Left ventricle myocardium inferior (tissue), 1 donor: ENCODE results near the gene CLEC11A. TPM values are rescaled to one million over a fixed set of nuclear protein-coding genes. Genes with fewer than 3 reads are reported as not detected.

Source experiments
- DNase-seq: peaks from one replicate; pipeline ENCODE4 v3.0.0-alpha.2; 2020
- H3K27ac ChIP-seq: fragments of 200-600 bp; replicated peaks from 2 replicates; pipeline ENCODE4 v1.8.0; 2021
- H3K27me3 ChIP-seq: fragments of 200-600 bp; 2 replicates; pipeline ENCODE4 v1.8.0; 2021; ENCODE audit warnings: low read depth
- H3K36me3 ChIP-seq: fragments of 200-600 bp; 2 replicates; pipeline ENCODE4 v1.8.0; 2021
- H3K4me1 ChIP-seq: fragments of 200-600 bp; 2 replicates; pipeline ENCODE4 v1.8.0; 2021
- H3K4me3 ChIP-seq: fragments of 200-600 bp; 2 replicates; pipeline ENCODE4 v1.8.0; 2021; ENCODE audit warnings: mild to moderate bottlenecking, moderate library complexity
- H3K9me3 ChIP-seq: fragments of 200-600 bp; replicated peaks from 2 replicates; pipeline ENCODE4 v1.8.0; 2021
- intact Hi-C: fragments of 100-400 bp; cut with micrococcal nuclease; formaldehyde crosslinking; loops from one replicate; pipeline ENCODE4 v1.11.0; 2022
- total RNA-seq: library from RNA; stranded (reverse); fragmentation: NEBNext Ultra II Directional; extraction: Animal tissue kit (Norgen Biotek cat#: 25700); gene quantifications from one replicate; pipeline ENCODE4 v1.2.1, GENCODE V29; 2021
- TF ChIP-seq, protein P1 (sequence below): fragments of 200-600 bp; IDR thresholded peaks from 2 replicates; pipeline ENCODE4 v1.8.0; 2021; ENCODE audit warnings: antibody characterized with exemption, mild to moderate bottlenecking, borderline replicate concordance
- donor health status: DM: no; HTN: yes; CAD: no; lungs with severe emphysema.

CLEC11A gene
- total RNA-seq, 1 donor from 2014 or later = 6.2 TPM

DNA sequence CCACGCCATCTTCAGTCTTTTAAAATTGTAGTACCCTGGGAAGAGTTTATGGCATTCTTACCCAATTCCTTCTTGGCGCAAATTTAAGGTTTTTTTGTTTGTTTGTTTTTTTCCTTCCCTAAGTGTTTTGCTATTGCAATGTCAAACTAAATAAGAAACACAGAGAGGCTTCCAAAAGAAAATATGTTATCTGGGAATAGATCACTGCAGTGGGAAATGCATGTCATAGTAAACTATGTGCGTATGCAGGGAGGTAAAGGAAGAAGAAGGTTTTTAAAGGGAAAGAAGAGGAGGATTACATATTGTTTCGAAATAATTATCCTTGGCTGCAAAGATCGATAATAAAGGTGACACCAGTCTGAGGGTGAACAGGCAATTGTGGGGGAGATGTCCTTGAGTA lies 13.2 kb downstream of the CLEC11A start:
- no peak for DNase-seq
- H3K4me1 ChIP-seq = no peaks in the 10 kb centered on the region
- TF ChIP-seq, protein P1, sequence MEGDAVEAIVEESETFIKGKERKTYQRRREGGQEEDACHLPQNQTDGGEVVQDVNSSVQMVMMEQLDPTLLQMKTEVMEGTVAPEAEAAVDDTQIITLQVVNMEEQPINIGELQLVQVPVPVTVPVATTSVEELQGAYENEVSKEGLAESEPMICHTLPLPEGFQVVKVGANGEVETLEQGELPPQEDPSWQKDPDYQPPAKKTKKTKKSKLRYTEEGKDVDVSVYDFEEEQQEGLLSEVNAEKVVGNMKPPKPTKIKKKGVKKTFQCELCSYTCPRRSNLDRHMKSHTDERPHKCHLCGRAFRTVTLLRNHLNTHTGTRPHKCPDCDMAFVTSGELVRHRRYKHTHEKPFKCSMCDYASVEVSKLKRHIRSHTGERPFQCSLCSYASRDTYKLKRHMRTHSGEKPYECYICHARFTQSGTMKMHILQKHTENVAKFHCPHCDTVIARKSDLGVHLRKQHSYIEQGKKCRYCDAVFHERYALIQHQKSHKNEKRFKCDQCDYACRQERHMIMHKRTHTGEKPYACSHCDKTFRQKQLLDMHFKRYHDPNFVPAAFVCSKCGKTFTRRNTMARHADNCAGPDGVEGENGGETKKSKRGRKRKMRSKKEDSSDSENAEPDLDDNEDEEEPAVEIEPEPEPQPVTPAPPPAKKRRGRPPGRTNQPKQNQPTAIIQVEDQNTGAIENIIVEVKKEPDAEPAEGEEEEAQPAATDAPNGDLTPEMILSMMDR = no peak
- H3K27me3 ChIP-seq = peaks cover 100% of the 10 kb centered on the region
- H3K27ac ChIP-seq = no peak overlapping the region
- intact Hi-C loops = no loop called here
- no peaks in the 10 kb centered on the region for H3K9me3 ChIP-seq
- H3K4me3 ChIP-seq = no peak overlapping the region
- no peaks in the 10 kb centered on the region for H3K36me3 ChIP-seq

DNA sequence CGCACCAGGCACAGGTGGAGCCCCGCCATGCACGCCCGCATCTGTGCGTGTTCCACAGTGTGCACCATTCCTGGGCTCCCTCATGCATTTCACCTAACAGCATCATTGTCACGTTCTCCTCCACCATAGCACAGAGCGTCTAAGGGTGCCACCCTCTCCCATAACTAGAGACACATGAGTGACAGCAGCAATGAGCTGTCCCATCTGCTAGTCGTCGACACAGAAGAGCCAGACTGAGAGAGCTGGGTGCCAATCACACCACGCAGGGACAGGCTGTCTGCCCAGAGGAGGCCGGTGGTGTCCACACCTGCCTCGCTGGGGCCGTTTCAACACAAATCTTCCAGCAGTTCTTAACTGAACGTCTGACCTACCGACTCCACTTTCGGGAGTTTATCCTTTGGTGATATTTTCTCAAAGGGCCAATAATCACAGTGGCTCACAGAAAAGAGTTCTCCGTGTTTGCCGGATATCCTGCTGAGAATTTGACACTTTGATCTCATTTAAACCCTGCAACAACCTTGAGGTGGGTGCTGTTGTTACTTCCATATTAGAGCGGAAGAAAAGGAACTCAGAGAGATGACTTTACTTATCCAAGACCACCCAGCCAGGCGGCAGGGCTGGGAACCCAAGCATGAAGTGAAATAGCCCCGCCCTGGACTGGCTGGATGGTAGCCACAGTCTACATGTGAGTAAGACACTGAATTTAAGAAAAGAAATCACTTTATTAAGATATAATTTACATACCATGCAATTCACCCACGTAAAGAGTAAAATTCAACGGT lies 16.2 kb downstream of the CLEC11A start:
- Histone ChIP-seq H3K27me3 (peaks cover 99% of the 10 kb centered on the region), H3K4me1 (no peaks in the 10 kb centered on the region), H3K36me3 (no peaks in the 10 kb centered on the region), H3K9me3 (no peaks in the 10 kb centered on the region), H3K27ac (no peak overlapping the region), H3K4me3 (no peak overlapping the region)
- intact Hi-C loops = no loop called here
- TF ChIP-seq, protein P1 = no peak
- DNase-seq = no peak

DNA sequence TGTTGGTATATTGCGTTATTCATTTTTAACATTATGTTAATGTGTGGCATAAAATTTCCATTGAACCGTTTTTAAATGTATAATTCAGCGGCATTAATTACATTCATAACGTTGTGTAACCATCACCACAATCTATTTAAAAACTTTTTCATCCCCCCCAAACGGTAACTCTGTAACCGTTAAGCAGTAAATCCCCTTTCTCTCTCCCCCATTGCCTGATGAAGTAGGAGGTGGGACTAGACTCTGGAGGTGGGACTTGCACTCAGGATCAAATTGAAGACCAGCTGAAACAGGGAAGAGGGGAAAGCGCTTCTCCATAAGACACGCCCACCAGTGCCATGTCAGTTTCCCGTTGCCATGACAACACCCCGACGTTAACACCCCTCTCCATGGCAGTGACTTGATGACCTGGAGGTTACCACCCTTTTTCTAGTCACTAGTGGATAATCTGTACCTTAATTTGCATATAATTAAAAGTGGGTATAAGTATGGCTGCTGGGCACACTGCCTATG lies 16.8 kb downstream of the CLEC11A start:
- Histone ChIP-seq H3K27me3 (peaks cover 95% of the 10 kb centered on the region), H3K27ac (no peak overlapping the region), H3K36me3 (no peaks in the 10 kb centered on the region), H3K4me3 (no peak overlapping the region), H3K4me1 (no peaks in the 10 kb centered on the region), H3K9me3 (no peaks in the 10 kb centered on the region)
- TF ChIP-seq, protein P1 = no peak
- intact Hi-C loops = no loop called here
- DNase-seq = no peak

DNA sequence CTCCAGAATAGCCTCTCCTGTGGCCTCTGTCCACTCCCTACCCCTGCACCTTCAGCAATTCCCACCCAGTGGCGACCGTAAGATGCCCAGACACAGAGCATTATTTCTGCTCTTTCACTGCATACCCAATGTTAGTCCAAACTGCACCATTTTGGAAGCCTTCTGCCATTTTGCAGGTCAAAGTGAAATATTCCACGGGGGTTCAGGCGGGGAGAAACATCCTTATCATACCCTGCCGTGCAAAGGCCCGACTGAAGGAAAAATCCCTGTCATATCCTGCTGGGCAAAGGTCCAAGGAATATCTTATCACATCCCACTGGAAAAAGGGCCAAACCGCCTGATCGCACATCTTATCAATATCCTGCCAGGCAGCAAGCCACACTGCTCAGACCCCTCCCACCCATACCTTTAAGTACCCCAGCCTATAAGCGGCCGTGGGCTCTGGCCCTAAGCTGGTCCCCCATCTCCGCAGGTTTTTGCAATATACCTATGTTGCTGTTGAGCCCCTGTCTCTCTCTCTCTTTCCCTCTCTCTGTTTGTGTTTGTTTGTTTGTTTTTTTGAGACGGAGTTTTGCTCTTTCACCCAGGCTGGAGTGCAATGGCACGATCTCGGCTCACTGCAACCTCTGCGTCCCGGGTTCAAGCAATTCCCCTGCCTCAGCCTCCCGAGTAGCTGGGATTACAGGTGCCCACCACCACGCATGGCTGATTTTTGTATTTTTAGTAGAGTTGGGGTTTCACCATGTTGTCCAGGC lies 18.2 kb downstream of the CLEC11A start:
- TF ChIP-seq, protein P1 = no peak
- no peaks in the 10 kb centered on the region for H3K36me3 ChIP-seq
- no peak overlapping the region for H3K4me3 ChIP-seq
- H3K9me3 ChIP-seq = no peaks in the 10 kb centered on the region
- H3K4me1 ChIP-seq = no peaks in the 10 kb centered on the region
- DNase-seq = no peak
- intact Hi-C loops = no loop called here
- H3K27me3 ChIP-seq = peaks cover 81% of the 10 kb centered on the region
- H3K27ac ChIP-seq = no peak overlapping the region

DNA sequence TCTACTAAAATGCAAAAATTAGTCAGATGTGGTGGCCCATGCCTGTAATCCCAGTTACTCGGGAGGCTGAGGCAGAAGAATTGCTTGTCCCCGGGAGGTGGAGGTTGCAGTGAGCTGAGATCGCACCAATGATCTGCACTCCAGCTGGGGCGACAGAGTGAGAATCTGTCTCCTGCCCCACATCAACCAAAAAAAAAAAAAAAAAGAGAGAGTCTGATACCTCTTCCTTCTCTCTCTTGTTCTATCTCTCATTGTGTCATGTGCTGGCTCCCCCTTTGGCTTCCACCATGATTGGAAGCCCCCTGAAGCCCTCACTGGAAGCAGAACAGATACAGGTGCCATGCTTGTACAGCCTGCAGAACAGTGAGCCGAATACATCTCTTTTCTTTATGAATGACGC lies 20.4 kb downstream of the CLEC11A start:
- Histone ChIP-seq H3K9me3 (no peaks in the 10 kb centered on the region), H3K27me3 (peaks cover 74% of the 10 kb centered on the region), H3K27ac (no peak overlapping the region), H3K36me3 (no peaks in the 10 kb centered on the region), H3K4me3 (no peak overlapping the region), H3K4me1 (no peaks in the 10 kb centered on the region)
- no peak for DNase-seq
- intact Hi-C loops = no loop called here
- TF ChIP-seq, protein P1 = no peak
